ENCODE data around the gene PAQR9.

PAQR9 gene

GRCh38 chr3:142982038-142982773 lies 18.7 kb upstream of the PAQR9 start:
- H3K4me1 ChIP-seq (ENCODE audit: control insufficient read depth, insufficient read depth, low read length, unreplicated experiment): peaks cover 11% of the 10 kb centered on the region
- no peaks in the 10 kb centered on the region for H3K27me3 ChIP-seq (ENCODE audit: insufficient read depth, low read length)
- H3K4me3 ChIP-seq (ENCODE audit: low read depth, low read length): no peak overlapping the region
- no peak overlapping the region for H3K27ac ChIP-seq (ENCODE audit: low read depth, low read length)
- H2AFZ ChIP-seq (ENCODE audit: low read length, unreplicated experiment): no peak overlapping the region
- H3K36me3 ChIP-seq (ENCODE audit: insufficient read depth, low read length): no peaks in the 10 kb centered on the region
- H3K79me2 ChIP-seq (ENCODE audit: control insufficient read depth, insufficient read depth, low read length, unreplicated experiment): no peaks in the 10 kb centered on the region

GRCh38 chr3:142981108-142981507 lies 17.6 kb upstream of the PAQR9 start:
- Histone ChIP-seq H3K4me1 (ENCODE audit: control insufficient read depth, insufficient read depth, low read length, unreplicated experiment) (peaks cover 20% of the 10 kb centered on the region), H3K27me3 (ENCODE audit: insufficient read depth, low read length) (no peaks in the 10 kb centered on the region), H3K27ac (ENCODE audit: low read depth, low read length) (no peak overlapping the region), H3K79me2 (ENCODE audit: control insufficient read depth, insufficient read depth, low read length, unreplicated experiment) (no peaks in the 10 kb centered on the region), H2AFZ (ENCODE audit: low read length, unreplicated experiment) (no peak overlapping the region), H3K36me3 (ENCODE audit: insufficient read depth, low read length) (no peaks in the 10 kb centered on the region), H3K4me3 (ENCODE audit: low read depth, low read length) (no peak overlapping the region)

DNA sequence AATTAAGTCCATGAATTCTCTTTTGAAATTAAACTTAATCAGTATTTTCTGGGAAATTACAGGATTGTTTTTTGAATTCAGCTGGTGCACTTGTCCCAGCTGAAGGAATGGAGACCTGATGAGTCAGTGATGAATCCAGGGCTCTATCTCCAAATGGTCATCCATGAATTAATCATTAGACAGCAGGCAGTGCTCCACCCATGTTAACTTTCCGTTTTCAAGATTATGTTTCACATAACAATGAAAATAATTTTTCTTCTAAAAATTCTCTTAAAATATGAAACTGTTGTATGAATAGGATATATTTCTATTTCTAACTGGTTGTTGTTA lies 13.9 kb upstream of the PAQR9 start:
- Histone ChIP-seq H2AFZ (ENCODE audit: low read length, unreplicated experiment) (no peak overlapping the region), H3K79me2 (ENCODE audit: control insufficient read depth, insufficient read depth, low read length, unreplicated experiment) (no peaks in the 10 kb centered on the region), H3K4me1 (ENCODE audit: control insufficient read depth, insufficient read depth, low read length, unreplicated experiment) (peaks cover 25% of the 10 kb centered on the region), H3K27me3 (ENCODE audit: insufficient read depth, low read length) (no peaks in the 10 kb centered on the region), H3K4me3 (ENCODE audit: low read depth, low read length) (peak overlapping the region; percentile 4; the same call in 1 of the 2 replicates), H3K36me3 (ENCODE audit: insufficient read depth, low read length) (no peaks in the 10 kb centered on the region), H3K27ac (ENCODE audit: low read depth, low read length) (peak overlapping the region; percentile 68)

- H3K4me1 ChIP-seq (ENCODE audit: control insufficient read depth, insufficient read depth, low read length, unreplicated experiment): peaks cover 25% of the 10 kb centered on the region
- no peaks in the 10 kb centered on the region for H3K36me3 ChIP-seq (ENCODE audit: insufficient read depth, low read length)
- no peaks in the 10 kb centered on the region for H3K27me3 ChIP-seq (ENCODE audit: insufficient read depth, low read length)
- H3K27ac ChIP-seq (ENCODE audit: low read depth, low read length): peak overlapping the region; percentile 68
- H3K79me2 ChIP-seq (ENCODE audit: control insufficient read depth, insufficient read depth, low read length, unreplicated experiment): no peaks in the 10 kb centered on the region
- H3K4me3 ChIP-seq (ENCODE audit: low read depth, low read length): peak overlapping the region; percentile 4; the same call in 1 of the 2 replicates
- H2AFZ ChIP-seq (ENCODE audit: low read length, unreplicated experiment): peak overlapping the region; percentile 3
Measured at GRCh38 chr3:142976621-142977398, 13.3 kb upstream of the PAQR9 start.

- Histone ChIP-seq H2AFZ (ENCODE audit: low read length, unreplicated experiment) (no peak overlapping the region), H3K4me3 (ENCODE audit: low read depth, low read length) (no peak overlapping the region), H3K27ac (ENCODE audit: low read depth, low read length) (no peak overlapping the region), H3K4me1 (ENCODE audit: control insufficient read depth, insufficient read depth, low read length, unreplicated experiment) (peaks cover 16% of the 10 kb centered on the region), H3K27me3 (ENCODE audit: insufficient read depth, low read length) (no peaks in the 10 kb centered on the region), H3K36me3 (ENCODE audit: insufficient read depth, low read length) (no peaks in the 10 kb centered on the region), H3K79me2 (ENCODE audit: control insufficient read depth, insufficient read depth, low read length, unreplicated experiment) (no peaks in the 10 kb centered on the region)
Measured at GRCh38 chr3:142975316-142975995, 12.0 kb upstream of the PAQR9 start.

GRCh38 chr3:142973217-142974009 lies 9.9 kb upstream of the PAQR9 start:
- H2AFZ ChIP-seq (ENCODE audit: low read length, unreplicated experiment): no peak overlapping the region
- H3K79me2 ChIP-seq (ENCODE audit: control insufficient read depth, insufficient read depth, low read length, unreplicated experiment): no peaks in the 10 kb centered on the region
- H3K4me3 ChIP-seq (ENCODE audit: low read depth, low read length): no peak overlapping the region
- H3K4me1 ChIP-seq (ENCODE audit: control insufficient read depth, insufficient read depth, low read length, unreplicated experiment): peaks cover 16% of the 10 kb centered on the region
- H3K27me3 ChIP-seq (ENCODE audit: insufficient read depth, low read length): no peaks in the 10 kb centered on the region
- no peaks in the 10 kb centered on the region for H3K36me3 ChIP-seq (ENCODE audit: insufficient read depth, low read length)
- H3K27ac ChIP-seq (ENCODE audit: low read depth, low read length): no peak overlapping the region

GRCh38 chr3:142972092-142972753 lies 8.7 kb upstream of the PAQR9 start:
- H3K27me3 ChIP-seq (ENCODE audit: insufficient read depth, low read length): no peaks in the 10 kb centered on the region
- peaks cover 14% of the 10 kb centered on the region for H3K4me1 ChIP-seq (ENCODE audit: control insufficient read depth, insufficient read depth, low read length, unreplicated experiment)
- H3K4me3 ChIP-seq (ENCODE audit: low read depth, low read length): no peak overlapping the region
- H3K79me2 ChIP-seq (ENCODE audit: control insufficient read depth, insufficient read depth, low read length, unreplicated experiment): no peaks in the 10 kb centered on the region
- H2AFZ ChIP-seq (ENCODE audit: low read length, unreplicated experiment): no peak overlapping the region
- H3K36me3 ChIP-seq (ENCODE audit: insufficient read depth, low read length): no peaks in the 10 kb centered on the region
- H3K27ac ChIP-seq (ENCODE audit: low read depth, low read length): no peak overlapping the region

GRCh38 chr3:142971431-142971830 lies 8.0 kb upstream of the PAQR9 start:
- H3K79me2 ChIP-seq (ENCODE audit: control insufficient read depth, insufficient read depth, low read length, unreplicated experiment): no peaks in the 10 kb centered on the region
- no peak overlapping the region for H2AFZ ChIP-seq (ENCODE audit: low read length, unreplicated experiment)
- H3K4me3 ChIP-seq (ENCODE audit: low read depth, low read length): no peak overlapping the region
- H3K4me1 ChIP-seq (ENCODE audit: control insufficient read depth, insufficient read depth, low read length, unreplicated experiment): peaks cover 8% of the 10 kb centered on the region
- no peaks in the 10 kb centered on the region for H3K36me3 ChIP-seq (ENCODE audit: insufficient read depth, low read length)
- H3K27ac ChIP-seq (ENCODE audit: low read depth, low read length): no peak overlapping the region
- H3K27me3 ChIP-seq (ENCODE audit: insufficient read depth, low read length): no peaks in the 10 kb centered on the region

- no peak overlapping the region for H3K4me3 ChIP-seq (ENCODE audit: low read depth, low read length)
- H2AFZ ChIP-seq (ENCODE audit: low read length, unreplicated experiment): no peak overlapping the region
- H3K4me1 ChIP-seq (ENCODE audit: control insufficient read depth, insufficient read depth, low read length, unreplicated experiment): no peaks in the 10 kb centered on the region
- no peak overlapping the region for H3K27ac ChIP-seq (ENCODE audit: low read depth, low read length)
- no peaks in the 10 kb centered on the region for H3K36me3 ChIP-seq (ENCODE audit: insufficient read depth, low read length)
- no peaks in the 10 kb centered on the region for H3K79me2 ChIP-seq (ENCODE audit: control insufficient read depth, insufficient read depth, low read length, unreplicated experiment)
- peaks cover 15% of the 10 kb centered on the region for H3K27me3 ChIP-seq (ENCODE audit: insufficient read depth, low read length)
Measured at GRCh38 chr3:142968319-142969025, 5.0 kb upstream of the PAQR9 start.
